ENCODE results near the gene OGFOD3.

- TF ChIP-seq POLR2A (IDR thresholded peaks at IDR 0.05; ENCODE audit: borderline replicate concordance, extremely low read depth, insufficient read depth, insufficient read length) = no peak
- no peak for TF ChIP-seq CTCF (IDR thresholded peaks at IDR 0.05 in 2 of 3, conservative IDR thresholded peaks at IDR 0.05 in 1 of 3; ENCODE audit: borderline replicate concordance in 1 of 3, insufficient read depth in 1 of 3, low read depth in 2 of 3, low read length in 2 of 3)
- no peak for TF ChIP-seq ZFX (IDR thresholded peaks at IDR 0.05)
- TF ChIP-seq FOSL1 (IDR thresholded peaks at IDR 0.05; ENCODE audit: low read depth) = no peak
- no peak for TF ChIP-seq MAX (IDR thresholded peaks at IDR 0.05)
- TF ChIP-seq EZH2phosphoT487 (IDR thresholded peaks at IDR 0.05; ENCODE audit: borderline replicate concordance) = no peak
- no peak for TF ChIP-seq EZH2 (IDR thresholded peaks at IDR 0.05)
- no peak for TF ChIP-seq POLR2AphosphoS5 (IDR thresholded peaks at IDR 0.05; ENCODE audit: low read depth, low read length)
- no peak for TF ChIP-seq ATF3 (IDR thresholded peaks at IDR 0.05)
- TF ChIP-seq REST (IDR thresholded peaks at IDR 0.05; ENCODE audit: low read depth) = no peak
- TF ChIP-seq YY1 (IDR thresholded peaks at IDR 0.05; ENCODE audit: extremely low read depth, insufficient replicate concordance, low read depth, low read length) = no peak
Observed at GRCh38 chr17:82399041-82399441, 19.3 kb downstream of the OGFOD3 start.

Data from HCT116 (cell line).